Esophagus muscularis mucosa (tissue), 3 donors: ENCODE measurements around the gene PYGM.

Experiments
- POLR2AphosphoS5 ChIP-seq, 2 donors: sonication (generic); formaldehyde crosslinking; IDR thresholded peaks; one replicate each; pipeline ENCODE4 v1.6.1; 2017; ENCODE audit warnings: antibody characterized with exemption in 2 of 2
- TF ChIP-seq, protein P1 (sequence below), 3 experiments: fragments of 200-600 bp in 2 of 3; fragments of 450-650 bp in 1 of 3; sonication (generic) in 2 of 3; IDR thresholded peaks; one replicate each; pipeline ENCODE4 v1.5.1; 2017 to 2019; ENCODE audit warnings: antibody characterized with exemption in 3 of 3, mild to moderate bottlenecking in 2 of 3, moderate library complexity in 1 of 3

DNA sequence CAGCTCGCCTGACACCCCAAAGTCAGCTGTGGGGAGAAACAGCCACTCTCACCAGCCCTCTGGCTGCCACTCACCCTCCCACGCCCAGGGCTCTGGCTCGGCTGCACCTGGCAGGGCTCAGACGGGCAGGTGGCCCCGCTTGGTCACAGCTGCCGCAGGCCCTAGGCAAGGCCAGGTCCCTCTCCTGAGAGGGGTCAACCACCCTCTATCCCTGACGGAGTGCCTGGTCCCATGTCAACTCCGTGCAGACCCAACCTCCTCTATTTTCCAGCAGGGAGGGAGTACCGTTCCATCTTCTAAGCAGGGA is 41.3 kb upstream of the PYGM start:
- TF ChIP-seq, protein P1, sequence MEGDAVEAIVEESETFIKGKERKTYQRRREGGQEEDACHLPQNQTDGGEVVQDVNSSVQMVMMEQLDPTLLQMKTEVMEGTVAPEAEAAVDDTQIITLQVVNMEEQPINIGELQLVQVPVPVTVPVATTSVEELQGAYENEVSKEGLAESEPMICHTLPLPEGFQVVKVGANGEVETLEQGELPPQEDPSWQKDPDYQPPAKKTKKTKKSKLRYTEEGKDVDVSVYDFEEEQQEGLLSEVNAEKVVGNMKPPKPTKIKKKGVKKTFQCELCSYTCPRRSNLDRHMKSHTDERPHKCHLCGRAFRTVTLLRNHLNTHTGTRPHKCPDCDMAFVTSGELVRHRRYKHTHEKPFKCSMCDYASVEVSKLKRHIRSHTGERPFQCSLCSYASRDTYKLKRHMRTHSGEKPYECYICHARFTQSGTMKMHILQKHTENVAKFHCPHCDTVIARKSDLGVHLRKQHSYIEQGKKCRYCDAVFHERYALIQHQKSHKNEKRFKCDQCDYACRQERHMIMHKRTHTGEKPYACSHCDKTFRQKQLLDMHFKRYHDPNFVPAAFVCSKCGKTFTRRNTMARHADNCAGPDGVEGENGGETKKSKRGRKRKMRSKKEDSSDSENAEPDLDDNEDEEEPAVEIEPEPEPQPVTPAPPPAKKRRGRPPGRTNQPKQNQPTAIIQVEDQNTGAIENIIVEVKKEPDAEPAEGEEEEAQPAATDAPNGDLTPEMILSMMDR (IDR thresholded peaks at IDR 0.05): no peak
- TF ChIP-seq POLR2AphosphoS5 (IDR thresholded peaks at IDR 0.05): no peak
